ENCODE measurements around the gene SURF1.

The SURF1 gene

GRCh38 chr9:133349965-133350616, 6.2 kb downstream of the SURF1 start:
- Histone ChIP-seq H3K9me3 (ENCODE audit: control insufficient read depth, insufficient read depth, low read depth, low read length) (no peaks in the 10 kb centered on the region), H3K36me3 (ENCODE audit: control insufficient read depth, insufficient read depth, low read length) (peaks cover 65% of the 10 kb centered on the region), H3K9ac (ENCODE audit: low read length) (no peak overlapping the region), H3K4me1 (ENCODE audit: control insufficient read depth, insufficient read depth, low read length) (peaks cover 11% of the 10 kb centered on the region; the same call in 1 of the 2 replicates), H3K4me3 (ENCODE audit: low read depth, low read length) (peak overlapping the region; percentile 78), H3K27ac (ENCODE audit: low read depth, low read length) (no peak overlapping the region), H3K27me3 (ENCODE audit: control insufficient read depth, insufficient read depth, low read length) (no peaks in the 10 kb centered on the region)

GRCh38 chr9:133348718-133349573, 7.3 kb downstream of the SURF1 start:
- H3K4me3 ChIP-seq (ENCODE audit: low read depth, low read length), result peak overlapping the region; percentile 78
- no peaks in the 10 kb centered on the region for H3K9me3 ChIP-seq (ENCODE audit: control insufficient read depth, insufficient read depth, low read depth, low read length)
- peak overlapping the region; percentile 98 for H3K27ac ChIP-seq (ENCODE audit: low read depth, low read length)
- H3K9ac ChIP-seq (ENCODE audit: low read length), result peak overlapping the region; percentile 100
- H3K36me3 ChIP-seq (ENCODE audit: control insufficient read depth, insufficient read depth, low read length), result peaks cover 73% of the 10 kb centered on the region
- no peaks in the 10 kb centered on the region for H3K27me3 ChIP-seq (ENCODE audit: control insufficient read depth, insufficient read depth, low read length)
- H3K4me1 ChIP-seq (ENCODE audit: control insufficient read depth, insufficient read depth, low read length), result peaks cover 11% of the 10 kb centered on the region; the same call in 1 of the 2 replicates

GRCh38 chr9:133347985-133348717, 8.1 kb downstream of the SURF1 start, which contains the start of the genes MED22 and RPL7A:
TSS of gene MED22 (minus strand) at chr9:133348131. CDS start at chr9:133346662, 1,469 bp downstream.
TSS of gene RPL7A (plus strand) at chr9:133348218. CDS start at chr9:133348244, 26 bp downstream.
- peak within 1 kb of the TSS; percentile 78 for H3K4me3 ChIP-seq (ENCODE audit: low read depth, low read length)
- H3K9ac ChIP-seq (ENCODE audit: low read length), result peak within 1 kb of the TSS; percentile 100
- H3K4me1 ChIP-seq (ENCODE audit: control insufficient read depth, insufficient read depth, low read length), result peaks cover 11% of the 10 kb centered on the region; the same call in 1 of the 2 replicates
- peaks cover 81% of the 10 kb centered on the region for H3K36me3 ChIP-seq (ENCODE audit: control insufficient read depth, insufficient read depth, low read length)
- no peaks in the 10 kb centered on the region for H3K27me3 ChIP-seq (ENCODE audit: control insufficient read depth, insufficient read depth, low read length)
- no peaks in the 10 kb centered on the region for H3K9me3 ChIP-seq (ENCODE audit: control insufficient read depth, insufficient read depth, low read depth, low read length)
- H3K27ac ChIP-seq (ENCODE audit: low read depth, low read length), result peak within 1 kb of the TSS; percentile 98

GRCh38 chr9:133347515-133347984, 8.7 kb downstream of the SURF1 start:
- Histone ChIP-seq H3K36me3 (ENCODE audit: control insufficient read depth, insufficient read depth, low read length) (peaks cover 82% of the 10 kb centered on the region), H3K4me3 (ENCODE audit: low read depth, low read length) (peak overlapping the region; percentile 78), H3K27ac (ENCODE audit: low read depth, low read length) (peak overlapping the region; percentile 88; the same call in 1 of the 2 replicates), H3K27me3 (ENCODE audit: control insufficient read depth, insufficient read depth, low read length) (no peaks in the 10 kb centered on the region), H3K4me1 (ENCODE audit: control insufficient read depth, insufficient read depth, low read length) (peaks cover 15% of the 10 kb centered on the region; the same call in 1 of the 2 replicates), H3K9me3 (ENCODE audit: control insufficient read depth, insufficient read depth, low read depth, low read length) (no peaks in the 10 kb centered on the region), H3K9ac (ENCODE audit: low read length) (peak overlapping the region; percentile 100)

- Histone ChIP-seq H3K9me3 (ENCODE audit: control insufficient read depth, insufficient read depth, low read depth, low read length) (no peaks in the 10 kb centered on the region), H3K36me3 (ENCODE audit: control insufficient read depth, insufficient read depth, low read length) (peaks cover 82% of the 10 kb centered on the region), H3K9ac (ENCODE audit: low read length) (peak overlapping the region; percentile 91), H3K4me1 (ENCODE audit: control insufficient read depth, insufficient read depth, low read length) (peaks cover 15% of the 10 kb centered on the region; the same call in 1 of the 2 replicates), H3K4me3 (ENCODE audit: low read depth, low read length) (peak overlapping the region; percentile 78), H3K27ac (ENCODE audit: low read depth, low read length) (no peak overlapping the region), H3K27me3 (ENCODE audit: control insufficient read depth, insufficient read depth, low read length) (no peaks in the 10 kb centered on the region)
Observed at GRCh38 chr9:133346021-133346785, 10.1 kb downstream of the SURF1 start.

- no peak overlapping the region for H3K9ac ChIP-seq (ENCODE audit: low read length)
- no peak overlapping the region for H3K27ac ChIP-seq (ENCODE audit: low read depth, low read length)
- no peaks in the 10 kb centered on the region for H3K9me3 ChIP-seq (ENCODE audit: control insufficient read depth, insufficient read depth, low read depth, low read length)
- H3K4me1 ChIP-seq (ENCODE audit: control insufficient read depth, insufficient read depth, low read length), result peaks cover 15% of the 10 kb centered on the region; the same call in 1 of the 2 replicates
- H3K27me3 ChIP-seq (ENCODE audit: control insufficient read depth, insufficient read depth, low read length), result no peaks in the 10 kb centered on the region
- H3K36me3 ChIP-seq (ENCODE audit: control insufficient read depth, insufficient read depth, low read length), result peaks cover 82% of the 10 kb centered on the region
- no peak overlapping the region for H3K4me3 ChIP-seq (ENCODE audit: low read depth, low read length)
Observed at GRCh38 chr9:133345596-133345995, 10.7 kb downstream of the SURF1 start.

GRCh38 chr9:133344979-133345378, 11.3 kb downstream of the SURF1 start:
- Histone ChIP-seq H3K27ac (ENCODE audit: low read depth, low read length) (no peak overlapping the region), H3K27me3 (ENCODE audit: control insufficient read depth, insufficient read depth, low read length) (no peaks in the 10 kb centered on the region), H3K4me3 (ENCODE audit: low read depth, low read length) (no peak overlapping the region), H3K9ac (ENCODE audit: low read length) (no peak overlapping the region), H3K36me3 (ENCODE audit: control insufficient read depth, insufficient read depth, low read length) (peaks cover 82% of the 10 kb centered on the region), H3K9me3 (ENCODE audit: control insufficient read depth, insufficient read depth, low read depth, low read length) (no peaks in the 10 kb centered on the region), H3K4me1 (ENCODE audit: control insufficient read depth, insufficient read depth, low read length) (peaks cover 15% of the 10 kb centered on the region; the same call in 1 of the 2 replicates)

GRCh38 chr9:133344071-133344470, 12.2 kb downstream of the SURF1 start:
- Histone ChIP-seq H3K9ac (ENCODE audit: low read length) (no peak overlapping the region), H3K27me3 (ENCODE audit: control insufficient read depth, insufficient read depth, low read length) (no peaks in the 10 kb centered on the region), H3K27ac (ENCODE audit: low read depth, low read length) (no peak overlapping the region), H3K9me3 (ENCODE audit: control insufficient read depth, insufficient read depth, low read depth, low read length) (no peaks in the 10 kb centered on the region), H3K4me1 (ENCODE audit: control insufficient read depth, insufficient read depth, low read length) (peaks cover 12% of the 10 kb centered on the region; the same call in 1 of the 2 replicates), H3K4me3 (ENCODE audit: low read depth, low read length) (no peak overlapping the region), H3K36me3 (ENCODE audit: control insufficient read depth, insufficient read depth, low read length) (peaks cover 82% of the 10 kb centered on the region)

GRCh38 chr9:133342570-133342969, 13.7 kb downstream of the SURF1 start:
- Histone ChIP-seq H3K4me1 (ENCODE audit: control insufficient read depth, insufficient read depth, low read length) (peaks cover 10% of the 10 kb centered on the region; the same call in 1 of the 2 replicates), H3K4me3 (ENCODE audit: low read depth, low read length) (no peak overlapping the region), H3K36me3 (ENCODE audit: control insufficient read depth, insufficient read depth, low read length) (peaks cover 78% of the 10 kb centered on the region), H3K9me3 (ENCODE audit: control insufficient read depth, insufficient read depth, low read depth, low read length) (no peaks in the 10 kb centered on the region), H3K27ac (ENCODE audit: low read depth, low read length) (no peak overlapping the region), H3K27me3 (ENCODE audit: control insufficient read depth, insufficient read depth, low read length) (no peaks in the 10 kb centered on the region), H3K9ac (ENCODE audit: low read length) (no peak overlapping the region)

GRCh38 chr9:133342069-133342406, 14.2 kb downstream of the SURF1 start:
- Histone ChIP-seq H3K9me3 (ENCODE audit: control insufficient read depth, insufficient read depth, low read depth, low read length) (no peaks in the 10 kb centered on the region), H3K4me1 (ENCODE audit: control insufficient read depth, insufficient read depth, low read length) (peaks cover 10% of the 10 kb centered on the region; the same call in 1 of the 2 replicates), H3K4me3 (ENCODE audit: low read depth, low read length) (no peak overlapping the region), H3K9ac (ENCODE audit: low read length) (no peak overlapping the region), H3K27me3 (ENCODE audit: control insufficient read depth, insufficient read depth, low read length) (no peaks in the 10 kb centered on the region), H3K27ac (ENCODE audit: low read depth, low read length) (no peak overlapping the region), H3K36me3 (ENCODE audit: control insufficient read depth, insufficient read depth, low read length) (peaks cover 78% of the 10 kb centered on the region)
